Neural progenitor cell (in vitro differentiated cells): Measurements from ENCODE around the gene CIBAR2. TPM values are rescaled to one million over a fixed set of nuclear protein-coding genes. Genes with fewer than 3 reads are reported as not detected.

Experiments
- DNase-seq: peaks from one replicate; pipeline ENCODE4 v3.0.0-alpha.2; 2016; ENCODE audit warnings: low spot score
- H2AFZ ChIP-seq: fragments of 200-600 bp; sonication (generic); replicated peaks from 2 replicates; pipeline ENCODE4 v1.6.1; 2016; ENCODE audit warnings: antibody characterized with exemption
- H3F3A ChIP-seq: fragments of 200-600 bp; sonication (generic); 2 replicates; pipeline ENCODE4 v1.6.1; 2016; ENCODE audit warnings: antibody characterized with exemption, low read depth
- H3K27ac ChIP-seq: fragments of 200-600 bp; sonication (generic); 2 replicates; pipeline ENCODE4 v1.5.1; 2016; ENCODE audit warnings: mild to moderate bottlenecking
- H3K27me3 ChIP-seq: fragments of 200-600 bp; sonication (generic); 2 replicates; pipeline ENCODE4 v1.6.1; 2016; ENCODE audit warnings: mild to moderate bottlenecking, moderate library complexity
- H3K36me3 ChIP-seq: fragments of 200-600 bp; sonication (generic); 2 replicates; pipeline ENCODE4 v1.5.1; 2016
- H3K4me1 ChIP-seq: fragments of 200-600 bp; sonication (generic); 2 replicates; pipeline ENCODE4 v1.6.1; 2016; ENCODE audit warnings: mixed run types
- H3K4me2 ChIP-seq: fragments of 200-600 bp; sonication (generic); 2 replicates; pipeline ENCODE4 v1.6.1; 2016
- H3K4me3 ChIP-seq: fragments of 200-600 bp; sonication (generic); 2 replicates; pipeline ENCODE4 v1.5.1; 2016
- H3K79me2 ChIP-seq: fragments of 200-600 bp; sonication (generic); 2 replicates; pipeline ENCODE4 v1.6.1; 2016; ENCODE audit warnings: low read depth
- H3K9ac ChIP-seq: fragments of 200-600 bp; sonication (generic); 2 replicates; pipeline ENCODE4 v1.6.1; 2016
- H3K9me3 ChIP-seq: fragments of 200-600 bp; sonication (generic); 2 replicates; pipeline ENCODE4 v1.5.1; 2016; ENCODE audit warnings: low read depth
- H4K20me1 ChIP-seq: fragments of 200-600 bp; sonication (generic); 2 replicates; pipeline ENCODE4 v1.6.1; 2016; ENCODE audit warnings: low read depth
- H3K27ac Mint-ChIP-seq: 3 replicates; pipeline ENCODE4 v1.8.0; 2021; ENCODE audit warnings: mixed read lengths
- H3K27me3 Mint-ChIP-seq: 2 replicates; pipeline ENCODE4 v1.8.0; 2022; ENCODE audit warnings: low read depth, mild to moderate bottlenecking, inconsistent platforms, moderate library complexity, mixed read lengths; ENCODE audit not compliant: insufficient read depth
- H3K36me3 Mint-ChIP-seq: 3 replicates; pipeline ENCODE4 v1.8.0; 2021; ENCODE audit warnings: mixed read lengths
- H3K4me1 Mint-ChIP-seq: 3 replicates; pipeline ENCODE4 v1.8.0; 2021; ENCODE audit warnings: mixed read lengths
- H3K4me3 Mint-ChIP-seq: 3 replicates; pipeline ENCODE4 v1.8.0; 2021; ENCODE audit warnings: mild to moderate bottlenecking, moderate library complexity, mixed read lengths
- H3K9me3 Mint-ChIP-seq: 3 replicates; pipeline ENCODE4 v1.8.0; 2020; ENCODE audit warnings: mixed read lengths
- CTCF ChIP-seq: fragments of 200-600 bp; sonication (generic); IDR thresholded peaks from 2 replicates; pipeline ENCODE4 v1.5.1; 2017; ENCODE audit warnings: antibody characterized with exemption, mild to moderate bottlenecking
- EZH2 ChIP-seq: fragments of 200-600 bp; sonication (generic); IDR thresholded peaks from 2 replicates; pipeline ENCODE4 v1.6.1; 2017; ENCODE audit warnings: antibody characterized with exemption, mild to moderate bottlenecking, moderate library complexity
- EZH2phosphoT487 ChIP-seq: fragments of 200-600 bp; sonication (generic); IDR thresholded peaks from 2 replicates; pipeline ENCODE4 v1.6.1; 2017; ENCODE audit warnings: antibody characterized with exemption
- total RNA-seq: library from RNA; depleted of rRNA; stranded (reverse); fragments of >200 nt; gene quantifications from 2 replicates; pipeline ENCODE4 v1.2.3, GENCODE V29; 2015; ENCODE audit warnings: low replicate concordance

Gene CIBAR2
- total RNA-seq, 1 donor from 2014 or later: not detected

GRCh38 chr16:85066346-85066885, 45.9 kb downstream of the CIBAR2 start:
- no peak overlapping the region for H3K4me3 Mint-ChIP-seq
- Histone ChIP-seq H3K36me3 (no peaks in the 10 kb centered on the region), H3K4me3 (no peak overlapping the region), H3K9me3 (no peaks in the 10 kb centered on the region), H3F3A (no peaks in the 10 kb centered on the region), H3K9ac (no peak overlapping the region), H3K79me2 (no peaks in the 10 kb centered on the region), H3K4me1 (no peaks in the 10 kb centered on the region), H2AFZ (no peak overlapping the region), H3K27ac (no peak overlapping the region), H3K4me2 (no peak overlapping the region), H3K27me3 (no peaks in the 10 kb centered on the region), H4K20me1 (no peaks in the 10 kb centered on the region)
- TF ChIP-seq CTCF: no peak
- no peak for TF ChIP-seq EZH2
- TF ChIP-seq EZH2phosphoT487: no peak
- no peaks in the 10 kb centered on the region for H3K9me3 Mint-ChIP-seq
- H3K27ac Mint-ChIP-seq: no peak overlapping the region
- peaks cover 18% of the 10 kb centered on the region for H3K4me1 Mint-ChIP-seq
- H3K27me3 Mint-ChIP-seq: peaks cover 1% of the 10 kb centered on the region
- no peak for DNase-seq
- H3K36me3 Mint-ChIP-seq: no peaks in the 10 kb centered on the region

- TF ChIP-seq EZH2phosphoT487 (no peak), EZH2 (no peak), CTCF (no peak)
- no peaks in the 10 kb centered on the region for H3K79me2 ChIP-seq
- no peak overlapping the region for H3K4me2 ChIP-seq
- no peaks in the 10 kb centered on the region for H3K9me3 ChIP-seq
- Mint-ChIP-seq H3K36me3 (no peaks in the 10 kb centered on the region), H3K4me3 (no peak overlapping the region), H3K9me3 (no peaks in the 10 kb centered on the region), H3K27me3 (peaks cover 4% of the 10 kb centered on the region), H3K4me1 (peaks cover 20% of the 10 kb centered on the region), H3K27ac (no peak overlapping the region)
- no peak for DNase-seq
- H3K4me3 ChIP-seq: no peak overlapping the region
- no peaks in the 10 kb centered on the region for H3K36me3 ChIP-seq
- H3F3A ChIP-seq: no peaks in the 10 kb centered on the region
- no peak overlapping the region for H3K27ac ChIP-seq
- H2AFZ ChIP-seq: no peak overlapping the region
- H3K4me1 ChIP-seq: no peaks in the 10 kb centered on the region
- H3K9ac ChIP-seq: no peak overlapping the region
- H3K27me3 ChIP-seq: no peaks in the 10 kb centered on the region
- no peaks in the 10 kb centered on the region for H4K20me1 ChIP-seq
Observed at GRCh38 chr16:85065099-85065498, 47.2 kb downstream of the CIBAR2 start.

- Histone ChIP-seq H4K20me1 (no peaks in the 10 kb centered on the region), H3K27me3 (no peaks in the 10 kb centered on the region), H3F3A (no peaks in the 10 kb centered on the region), H3K4me2 (no peak overlapping the region), H3K79me2 (no peaks in the 10 kb centered on the region), H3K27ac (no peak overlapping the region), H3K9me3 (no peaks in the 10 kb centered on the region), H2AFZ (no peak overlapping the region), H3K4me1 (no peaks in the 10 kb centered on the region), H3K9ac (no peak overlapping the region), H3K36me3 (no peaks in the 10 kb centered on the region), H3K4me3 (no peak overlapping the region)
- peaks cover 17% of the 10 kb centered on the region for H3K4me1 Mint-ChIP-seq
- DNase-seq: no peak
- H3K36me3 Mint-ChIP-seq: no peaks in the 10 kb centered on the region
- peaks cover 4% of the 10 kb centered on the region for H3K27me3 Mint-ChIP-seq
- no peak overlapping the region for H3K4me3 Mint-ChIP-seq
- no peak for TF ChIP-seq EZH2
- TF ChIP-seq CTCF: no peak
- no peak for TF ChIP-seq EZH2phosphoT487
- no peak overlapping the region for H3K27ac Mint-ChIP-seq
- H3K9me3 Mint-ChIP-seq: no peaks in the 10 kb centered on the region
Observed at GRCh38 chr16:85064186-85064585, 48.1 kb downstream of the CIBAR2 start.
